Peyer's patch (tissue), 4 donors: ENCODE data around the gene OBSCN. TPM values are rescaled to one million over a fixed set of nuclear protein-coding genes. Genes with fewer than 3 reads are reported as not detected.
A peak's percentile ranks its signal among the peaks of the same experiment; 100 is the strongest.

Source experiments
- DNase-seq, 3 donors: peaks; one replicate each; pipeline ENCODE4 v3.0.0-alpha.2; 2017 to 2019
- H3K27ac ChIP-seq, 4 donors: fragments of 200-600 bp; sonication (generic); one replicate each; pipeline ENCODE4 v1.5.1; 2016 to 2019
- H3K27me3 ChIP-seq, 2 donors: fragments of 200-600 bp; sonication (generic); one replicate each; pipeline ENCODE4 v1.5.1; 2019
- H3K36me3 ChIP-seq, 3 donors: fragments of 200-600 bp; sonication (generic); one replicate each; pipeline ENCODE4 v1.5.1; 2016 to 2019
- H3K4me1 ChIP-seq, 4 donors: fragments of 200-600 bp; sonication (generic); one replicate each; pipeline ENCODE4 v1.5.1; 2016 to 2019
- H3K4me3 ChIP-seq, 4 donors: fragments of 200-600 bp; sonication (generic); 1 replicate in 3 of 4; 2 replicates in 1 of 4; pipeline ENCODE4 v1.5.1; 2016 to 2019; ENCODE audit warnings: mild to moderate bottlenecking in 1 of 4
- H3K9me3 ChIP-seq, 4 donors: fragments of 200-600 bp; sonication (generic); one replicate each; pipeline ENCODE4 v1.5.1; 2016 to 2019; ENCODE audit warnings: mild to moderate bottlenecking in 1 of 4
- POLR2A ChIP-seq, 2 donors: fragments of 450-650 bp; IDR thresholded peaks; one replicate each; pipeline ENCODE4 v1.5.1; 2017; ENCODE audit warnings: antibody characterized with exemption in 2 of 2, mild to moderate bottlenecking in 2 of 2, moderate library complexity in 2 of 2
- total RNA-seq, 4 donors: library from RNA; depleted of rRNA; stranded (reverse); fragments of >200 nt; gene quantifications; one replicate each; pipeline ENCODE4 v1.1.0, GENCODE V29; 2016
- TF ChIP-seq, protein P1 (sequence below), 6 experiments: fragments of 450-650 bp in 4 of 6; fragments of 200-600 bp in 2 of 6; sonication (generic) in 1 of 6; IDR thresholded peaks; one replicate each; pipeline ENCODE4 v1.5.1; 2017 to 2019; ENCODE audit warnings: antibody characterized with exemption in 6 of 6, mild to moderate bottlenecking in 3 of 6, moderate library complexity in 1 of 6

OBSCN gene
- total RNA-seq, 4 donors from 2014 or later: 5.8 to 136 (median 34.4) TPM

DNA sequence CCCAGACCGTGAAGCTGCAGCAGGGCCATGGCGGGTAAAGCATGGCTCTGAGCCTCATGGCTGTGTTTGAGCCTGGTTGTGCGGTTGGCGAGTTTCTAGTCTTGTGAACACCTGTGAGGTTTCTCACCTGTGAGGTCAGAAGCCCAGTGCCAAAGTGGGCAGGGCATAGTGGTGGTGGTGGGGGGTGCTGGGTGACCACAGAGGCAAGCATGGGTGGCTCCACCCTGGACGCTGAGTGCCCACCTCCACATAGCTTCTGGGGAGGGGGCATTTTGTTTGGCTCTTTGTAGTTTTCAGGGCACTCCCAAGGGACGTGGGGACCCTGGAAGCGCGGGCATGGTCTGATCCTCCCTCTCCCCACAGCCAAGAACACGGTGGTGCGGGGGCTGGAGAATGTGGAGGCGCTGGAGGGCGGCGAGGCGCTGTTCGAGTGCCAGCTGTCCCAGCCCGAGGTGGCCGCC, 107.7 kb downstream of the OBSCN start:
- no peak overlapping the region for H3K4me3 ChIP-seq

GRCh38 chr1:228315945-228316588, 108.2 kb downstream of the OBSCN start:
- Histone ChIP-seq H3K4me1 (no peaks in the 10 kb centered on the region), H3K9me3 (peaks cover 0 to 12% (median 5%) of the 10 kb centered on the region in 4 donors), H3K27ac (no peak overlapping the region), H3K36me3 (no peaks in the 10 kb centered on the region), H3K4me3 (no peak overlapping the region), H3K27me3 (no peaks in the 10 kb centered on the region)
- DNase-seq: peak in 1 of 3 donors; percentile 37
- no peak for TF ChIP-seq POLR2A (IDR thresholded peaks at IDR 0.05)
- TF ChIP-seq, protein P1, sequence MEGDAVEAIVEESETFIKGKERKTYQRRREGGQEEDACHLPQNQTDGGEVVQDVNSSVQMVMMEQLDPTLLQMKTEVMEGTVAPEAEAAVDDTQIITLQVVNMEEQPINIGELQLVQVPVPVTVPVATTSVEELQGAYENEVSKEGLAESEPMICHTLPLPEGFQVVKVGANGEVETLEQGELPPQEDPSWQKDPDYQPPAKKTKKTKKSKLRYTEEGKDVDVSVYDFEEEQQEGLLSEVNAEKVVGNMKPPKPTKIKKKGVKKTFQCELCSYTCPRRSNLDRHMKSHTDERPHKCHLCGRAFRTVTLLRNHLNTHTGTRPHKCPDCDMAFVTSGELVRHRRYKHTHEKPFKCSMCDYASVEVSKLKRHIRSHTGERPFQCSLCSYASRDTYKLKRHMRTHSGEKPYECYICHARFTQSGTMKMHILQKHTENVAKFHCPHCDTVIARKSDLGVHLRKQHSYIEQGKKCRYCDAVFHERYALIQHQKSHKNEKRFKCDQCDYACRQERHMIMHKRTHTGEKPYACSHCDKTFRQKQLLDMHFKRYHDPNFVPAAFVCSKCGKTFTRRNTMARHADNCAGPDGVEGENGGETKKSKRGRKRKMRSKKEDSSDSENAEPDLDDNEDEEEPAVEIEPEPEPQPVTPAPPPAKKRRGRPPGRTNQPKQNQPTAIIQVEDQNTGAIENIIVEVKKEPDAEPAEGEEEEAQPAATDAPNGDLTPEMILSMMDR (IDR thresholded peaks at IDR 0.05): no peak

More for the DNA sequence above, 107.7 kb downstream of the OBSCN start:
- Histone ChIP-seq H3K9me3 (peaks cover 0 to 12% (median 5%) of the 10 kb centered on the region in 4 donors), H3K36me3 (no peaks in the 10 kb centered on the region), H3K27ac (no peak overlapping the region), H3K27me3 (no peaks in the 10 kb centered on the region), H3K4me1 (no peaks in the 10 kb centered on the region)
- peak in 1 of 3 donors; percentile 31 for DNase-seq
- TF ChIP-seq, protein P1 (IDR thresholded peaks at IDR 0.05): no peak
- TF ChIP-seq POLR2A (IDR thresholded peaks at IDR 0.05): no peak

DNA sequence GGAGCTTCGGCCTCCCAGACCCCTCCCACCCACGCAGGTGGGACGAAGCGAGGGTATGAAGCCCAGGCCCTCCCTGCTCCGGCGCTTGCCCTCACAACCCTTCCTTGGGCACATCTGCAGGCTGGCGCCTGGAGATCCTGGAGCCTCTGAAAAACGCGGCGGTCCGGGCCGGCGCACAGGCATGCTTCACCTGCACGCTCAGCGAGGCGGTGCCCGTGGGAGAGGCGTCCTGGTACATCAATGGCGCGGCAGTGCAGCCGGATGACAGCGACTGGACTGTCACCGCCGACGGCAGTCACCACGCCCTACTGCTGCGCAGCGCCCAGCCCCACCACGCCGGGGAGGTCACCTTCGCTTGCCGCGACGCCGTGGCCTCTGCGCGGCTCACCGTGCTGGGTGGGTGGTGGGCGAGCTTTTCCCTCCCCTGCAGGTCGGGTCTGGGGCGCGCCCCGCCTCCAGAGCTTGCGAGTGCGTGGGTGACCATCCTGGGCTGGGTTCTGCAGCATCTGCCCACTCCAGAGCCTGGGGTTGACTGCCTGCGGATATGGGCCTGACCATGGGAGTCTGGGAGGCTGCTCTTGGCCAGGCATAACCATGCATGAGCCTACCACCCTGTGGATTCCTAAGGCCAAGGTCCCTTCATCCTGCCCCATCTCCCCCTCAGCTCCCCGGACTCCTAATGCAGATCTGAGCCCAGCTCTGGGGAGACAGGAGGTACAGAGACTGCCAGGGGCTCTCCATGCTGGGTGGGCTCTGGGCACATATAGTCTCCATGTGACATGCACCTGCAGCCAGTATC, 108.9 kb downstream of the OBSCN start:
- Histone ChIP-seq H3K36me3 (no peaks in the 10 kb centered on the region), H3K27ac (no peak overlapping the region), H3K27me3 (no peaks in the 10 kb centered on the region), H3K4me3 (no peak overlapping the region), H3K4me1 (no peaks in the 10 kb centered on the region), H3K9me3 (peaks cover 0 to 11% (median 5%) of the 10 kb centered on the region in 4 donors)
- peak in 1 of 3 donors; percentile 42 for DNase-seq
- TF ChIP-seq POLR2A (IDR thresholded peaks at IDR 0.05): no peak
- TF ChIP-seq, protein P1 (IDR thresholded peaks at IDR 0.05): no peak

- peak in 1 of 3 donors; percentile 36 for DNase-seq
- peaks cover 0 to 6% (median 2%) of the 10 kb centered on the region in 4 donors for H3K9me3 ChIP-seq
- no peak overlapping the region for H3K27ac ChIP-seq
- no peaks in the 10 kb centered on the region for H3K4me1 ChIP-seq
- H3K36me3 ChIP-seq: no peaks in the 10 kb centered on the region
- TF ChIP-seq POLR2A (IDR thresholded peaks at IDR 0.05): no peak
- TF ChIP-seq, protein P1 (IDR thresholded peaks at IDR 0.05): no peak
- H3K4me3 ChIP-seq: no peak overlapping the region
- H3K27me3 ChIP-seq: no peaks in the 10 kb centered on the region
These were observed 109.6 kb downstream of the OBSCN start for GRCh38 chr1:228317411-228317828.

- Histone ChIP-seq H3K4me1 (no peaks in the 10 kb centered on the region), H3K27ac (no peak overlapping the region), H3K27me3 (no peaks in the 10 kb centered on the region), H3K4me3 (no peak overlapping the region), H3K36me3 (no peaks in the 10 kb centered on the region), H3K9me3 (no peaks in the 10 kb centered on the region)
- TF ChIP-seq POLR2A (IDR thresholded peaks at IDR 0.05): no peak
- TF ChIP-seq, protein P1 (IDR thresholded peaks at IDR 0.05): no peak
- DNase-seq: peak in 1 of 3 donors; percentile 35
These were observed 110.3 kb downstream of the OBSCN start for GRCh38 chr1:228317891-228318810.
